ENCODE measurements around the gene HCN4.

The HCN4 gene

GRCh38 chr15:73345658-73346057 lies 23.1 kb downstream of the HCN4 start:
- DNase-seq (ENCODE audit: low read depth in 2 of 2), result no peak

GRCh38 chr15:73344056-73344455 lies 24.7 kb downstream of the HCN4 start:
- DNase-seq (ENCODE audit: low read depth in 2 of 2), result no peak

- DNase-seq (ENCODE audit: low read depth in 2 of 2), result no peak
Measured at GRCh38 chr15:73341886-73342600, 26.7 kb downstream of the HCN4 start.

- DNase-seq (ENCODE audit: low read depth in 2 of 2), result no peak
Measured at GRCh38 chr15:73340502-73341192, 28.1 kb downstream of the HCN4 start.

GRCh38 chr15:73338606-73339374 lies 30.0 kb downstream of the HCN4 start:
- DNase-seq (ENCODE audit: low read depth in 2 of 2), result no peak

- no peak for DNase-seq (ENCODE audit: low read depth in 2 of 2)
Measured at GRCh38 chr15:73338058-73338457, 30.7 kb downstream of the HCN4 start.

- no peak for DNase-seq (ENCODE audit: low read depth in 2 of 2)
Measured at GRCh38 chr15:73337187-73337586, 31.6 kb downstream of the HCN4 start.

GRCh38 chr15:73336756-73337155 lies 32.0 kb downstream of the HCN4 start:
- no peak for DNase-seq (ENCODE audit: low read depth in 2 of 2)

- no peak for DNase-seq (ENCODE audit: low read depth in 2 of 2)
Measured at GRCh38 chr15:73335471-73335870, 33.3 kb downstream of the HCN4 start.

- DNase-seq (ENCODE audit: low read depth in 2 of 2), result no peak
Measured at GRCh38 chr15:73335026-73335425, 33.7 kb downstream of the HCN4 start.

GRCh38 chr15:73334086-73334485 lies 34.7 kb downstream of the HCN4 start:
- DNase-seq (ENCODE audit: low read depth in 2 of 2), result no peak

- DNase-seq (ENCODE audit: low read depth in 2 of 2), result no peak
Measured at GRCh38 chr15:73333001-73333400, 35.8 kb downstream of the HCN4 start.

- no peak for DNase-seq (ENCODE audit: low read depth in 2 of 2)
Measured at GRCh38 chr15:73331991-73332925, 36.5 kb downstream of the HCN4 start.

- DNase-seq (ENCODE audit: low read depth in 2 of 2), result no peak
Measured at GRCh38 chr15:73331501-73331900, 37.3 kb downstream of the HCN4 start.

GRCh38 chr15:73330206-73331051 lies 38.3 kb downstream of the HCN4 start:
- no peak for DNase-seq (ENCODE audit: low read depth in 2 of 2)

- DNase-seq (ENCODE audit: low read depth in 2 of 2), result no peak
Measured at GRCh38 chr15:73329501-73330200, 39.1 kb downstream of the HCN4 start.

- DNase-seq (ENCODE audit: low read depth in 2 of 2), result no peak
Measured at GRCh38 chr15:73328981-73329380, 39.8 kb downstream of the HCN4 start.

GRCh38 chr15:73328149-73328820 lies 40.5 kb downstream of the HCN4 start:
- DNase-seq (ENCODE audit: low read depth in 2 of 2), result no peak

GRCh38 chr15:73326157-73326556 lies 42.6 kb downstream of the HCN4 start:
- DNase-seq (ENCODE audit: low read depth in 2 of 2), result no peak
